Esophagus squamous epithelium (tissue), 5 donors: Measurements from ENCODE around the gene TAF3. TPM values are rescaled to one million over a fixed set of nuclear protein-coding genes. Genes with fewer than 3 reads are reported as not detected.

Experiments used
- DNase-seq: peaks from one replicate; lab custom pipeline; 2025; lab: John Stamatoyannopoulos, UW
- H3K27ac ChIP-seq, 4 donors: fragments of 200-600 bp; sonication (generic); one replicate each; pipeline ENCODE4 v1.5.1; 2016 to 2019; ENCODE audit warnings: mild to moderate bottlenecking in 1 of 4
- H3K27me3 ChIP-seq, 4 donors: fragments of 200-600 bp; sonication (generic); 1 replicate in 3 of 4; 2 replicates in 1 of 4; pipeline versions ENCODE4 v1.5.1 to v1.6.0; 2017 to 2021; ENCODE audit warnings: antibody characterized with exemption in 1 of 4
- H3K36me3 ChIP-seq, 3 donors: fragments of 200-600 bp; sonication (generic); one replicate each; pipeline ENCODE4 v1.5.1; 2016 to 2019
- H3K4me1 ChIP-seq, 3 donors: fragments of 200-600 bp; sonication (generic); one replicate each; pipeline ENCODE4 v1.5.1; 2017 to 2019
- H3K4me3 ChIP-seq, 4 donors: fragments of 200-600 bp; sonication (generic); 1 replicate in 3 of 4; 2 replicates in 1 of 4; pipeline ENCODE4 v1.5.1; 2016 to 2019; ENCODE audit warnings: mild to moderate bottlenecking in 2 of 4, moderate library complexity in 1 of 4
- H3K9me3 ChIP-seq, 3 donors: fragments of 200-600 bp; sonication (generic); one replicate each; pipeline ENCODE4 v1.5.1; 2016 to 2019
- CTCF ChIP-seq, 6 experiments: fragments of 450-650 bp in 4 of 6; fragments of 200-600 bp in 2 of 6; sonication (generic) in 2 of 6; IDR thresholded peaks; one replicate each; pipeline ENCODE4 v1.5.1; 2016 to 2019; ENCODE audit warnings: antibody characterized with exemption in 6 of 6, mild to moderate bottlenecking in 4 of 6, moderate library complexity in 4 of 6
- POLR2A ChIP-seq, 4 donors: fragments of 450-650 bp; IDR thresholded peaks; one replicate each; pipeline ENCODE4 v1.6.1; 2017; ENCODE audit warnings: antibody characterized with exemption in 4 of 4, mild to moderate bottlenecking in 4 of 4, moderate library complexity in 3 of 4
- WGBS, 2 donors: methylation state at CpG; one replicate each; pipeline ENCODE4 v1.1.5; 2018; 5-methylcytosine and 5-hydroxymethylcytosine counted together
- intact Hi-C: fragments of 100-400 bp; cut with DNase I; formaldehyde crosslinking; loops from one replicate; pipeline ENCODE4 v1.15.0; 2022
- total RNA-seq, 4 donors: library from RNA; depleted of rRNA; stranded (reverse); fragments of >200 nt; gene quantifications; one replicate each; pipeline ENCODE4 v1.1.0, GENCODE V29; 2016
- donor health status: DM: yes; HTN: yes; CAD: no.

Gene TAF3
- total RNA-seq, 4 donors from 2014 or later, result 2.6 to 5.1 (median 3.6) TPM

- H3K4me3 ChIP-seq, result peak overlapping the region; percentile 75 to 94 (median 84)
- intact Hi-C loops, result no loop called here
- TF ChIP-seq CTCF (IDR thresholded peaks at IDR 0.05) (no peak), POLR2A (IDR thresholded peaks at IDR 0.05) (no peak)
- H3K36me3 ChIP-seq, result peaks cover 0 to 20% (median 0%) of the 10 kb centered on the region in 3 donors
- no peak for DNase-seq
- peaks cover 9 to 65% (median 17%) of the 10 kb centered on the region in 3 donors for H3K4me1 ChIP-seq
- 6 to 8% methylated on average over 4 to 6 of the region's 26 CpGs for WGBS, 2 donors
- no peaks in the 10 kb centered on the region for H3K27me3 ChIP-seq
- no peaks in the 10 kb centered on the region for H3K9me3 ChIP-seq
- H3K27ac ChIP-seq, result peak overlapping the region; percentile 88 to 94 (median 90)
These were observed 31.0 kb upstream of the TAF3 start for GRCh38 chr10:7787150-7787856.

- no peaks in the 10 kb centered on the region for H3K9me3 ChIP-seq
- H3K36me3 ChIP-seq, result peaks cover 0 to 23% (median 0%) of the 10 kb centered on the region in 3 donors
- peak within 1 kb of the TSS; percentile 75 to 94 (median 84) for H3K4me3 ChIP-seq
- intact Hi-C loops, result no loop called here
- DNase-seq, result peak; percentile 79
- WGBS, 2 donors, result 0% methylated on average over 10 to 22 of the region's 59 CpGs
- peak within 1 kb of the TSS; percentile 88 to 94 (median 90) for H3K27ac ChIP-seq
- TF ChIP-seq POLR2A (IDR thresholded peaks at IDR 0.05) (peak in 3 of 4 donors; percentile 61 to 86 (median 70)), CTCF (IDR thresholded peaks at IDR 0.05) (peak in 1 of 6 experiments; percentile 24)
- H3K27me3 ChIP-seq, result no peaks in the 10 kb centered on the region
- H3K4me1 ChIP-seq, result peaks cover 9 to 73% (median 17%) of the 10 kb centered on the region in 3 donors
These were observed 30.3 kb upstream of the TAF3 start, which contains the start of the genes ATP5F1C and KIN for GRCh38 chr10:7787857-7788638. Gene ATP5F1C (plus strand): TSS chr10:7788177. CDS start chr10:7788208, 31 bp downstream. Gene KIN (minus strand): TSS chr10:7787993. CDS start chr10:7787933, 60 bp downstream.

- Histone ChIP-seq H3K27ac (peak overlapping the region; percentile 88 to 94 (median 90)), H3K4me3 (peak overlapping the region; percentile 75 to 94 (median 84)), H3K27me3 (no peaks in the 10 kb centered on the region), H3K36me3 (peaks cover 0 to 24% (median 0%) of the 10 kb centered on the region in 3 donors), H3K9me3 (no peaks in the 10 kb centered on the region), H3K4me1 (peaks cover 9 to 80% (median 17%) of the 10 kb centered on the region in 3 donors)
- DNase-seq, result no peak
- no peak for TF ChIP-seq CTCF (IDR thresholded peaks at IDR 0.05)
- no peak for TF ChIP-seq POLR2A (IDR thresholded peaks at IDR 0.05)
- intact Hi-C loops, result no loop called here
- WGBS, 2 donors, result 1 to 7% methylated on average over 11 to 13 of the region's 25 CpGs
These were observed 29.5 kb upstream of the TAF3 start for GRCh38 chr10:7788639-7789286.

GRCh38 chr10:7789390-7789789 is 28.9 kb upstream of the TAF3 start:
- WGBS, 2 donors, result 24 to 42% methylated on average over 3 of the region's 3 CpGs
- H3K4me1 ChIP-seq, result peaks cover 9 to 86% (median 17%) of the 10 kb centered on the region in 3 donors
- peak overlapping the region in 2 of 4 donors; percentile 88 to 94 for H3K27ac ChIP-seq
- peaks cover 0 to 24% (median 0%) of the 10 kb centered on the region in 3 donors for H3K36me3 ChIP-seq
- DNase-seq, result no peak
- H3K27me3 ChIP-seq, result no peaks in the 10 kb centered on the region
- H3K9me3 ChIP-seq, result no peaks in the 10 kb centered on the region
- peak overlapping the region; percentile 75 to 94 (median 84) for H3K4me3 ChIP-seq
- intact Hi-C loops, result no loop called here
- TF ChIP-seq CTCF (IDR thresholded peaks at IDR 0.05) (no peak), POLR2A (IDR thresholded peaks at IDR 0.05) (no peak)
